Skeletal muscle tissue (tissue), 4 donors: ENCODE results near the gene ARF1. TPM values are rescaled to one million over a fixed set of nuclear protein-coding genes. Genes with fewer than 3 reads are reported as not detected.
A peak's percentile ranks its signal among the peaks of the same experiment; 100 is the strongest.
"Not testable (repeated sequence)": the region's sequence is repeated elsewhere in the genome, so short reads cannot be mapped to it uniquely, and the experiment has no call there.

Source experiments
- H3K27ac ChIP-seq: one replicate; pipeline ENCODE4 v1.7.0; 2013; ENCODE audit warnings: mild to moderate bottlenecking, low read depth, low read length, inconsistent platforms
- H3K27me3 ChIP-seq, 3 donors: one replicate each; pipeline ENCODE4 v1.7.0; 2013; ENCODE audit warnings: low read length in 3 of 3; ENCODE audit not compliant: control insufficient read depth in 3 of 3, insufficient read depth in 3 of 3
- H3K36me3 ChIP-seq, 3 donors: one replicate each; pipeline ENCODE4 v1.7.0; 2013; ENCODE audit warnings: low read length in 3 of 3; ENCODE audit not compliant: control insufficient read depth in 3 of 3, insufficient read depth in 3 of 3
- H3K4me1 ChIP-seq, 3 donors: one replicate each; pipeline ENCODE4 v1.7.0; 2013; ENCODE audit warnings: low read length in 3 of 3, mild to moderate bottlenecking in 3 of 3; ENCODE audit not compliant: control insufficient read depth in 3 of 3, insufficient read depth in 3 of 3
- H3K4me3 ChIP-seq, 3 donors: one replicate each; pipeline ENCODE4 v1.7.0; 2013; ENCODE audit warnings: low read length in 3 of 3
- H3K9ac ChIP-seq, 3 donors: one replicate each; pipeline ENCODE4 v1.7.0; 2013; ENCODE audit warnings: low read length in 3 of 3, mild to moderate bottlenecking in 3 of 3, moderate library complexity in 2 of 3, low read depth in 1 of 3
- H3K9me3 ChIP-seq, 3 donors: one replicate each; pipeline ENCODE4 v1.7.0; 2013; ENCODE audit warnings: low read length in 3 of 3; ENCODE audit not compliant: control insufficient read depth in 3 of 3
- total RNA-seq: library from RNA; depleted of rRNA; stranded (reverse); fragments of >200 nt; gene quantifications from one replicate; pipeline ENCODE4 v1.2.3, GENCODE V29; 2014
- donor health status: Osteomylitis.

ARF1 gene
- total RNA-seq, 1 donor from 2014 or later = 101 TPM

DNA sequence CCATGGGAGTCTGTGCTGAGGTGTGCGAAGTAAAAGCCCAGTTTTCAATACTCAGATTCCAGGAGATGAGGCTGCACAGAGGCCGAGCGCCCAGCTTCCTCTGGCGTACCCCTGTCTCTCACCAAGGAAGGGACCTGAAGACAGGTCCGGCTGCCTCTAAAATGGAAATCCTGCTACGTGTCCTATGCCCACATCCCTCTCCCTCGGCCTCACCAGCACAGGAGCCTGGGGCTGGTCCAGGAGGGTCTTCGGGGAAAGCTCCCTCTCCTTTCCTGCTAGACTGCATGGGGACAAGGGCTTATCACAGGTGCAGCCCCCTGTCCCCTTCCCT is 26.2 kb downstream of the ARF1 start:
- H3K9me3 ChIP-seq = no peaks in the 10 kb centered on the region
- H3K4me3 ChIP-seq = peak overlapping the region; percentile 95 to 100 (median 98)
- peak overlapping the region; percentile 96 to 99 (median 97) for H3K9ac ChIP-seq
- H3K4me1 ChIP-seq = peaks cover 31 to 41% (median 36%) of the 10 kb centered on the region in 3 donors
- H3K27ac ChIP-seq = peak overlapping the region; percentile 83
- no peaks in the 10 kb centered on the region for H3K27me3 ChIP-seq
- H3K36me3 ChIP-seq = peaks cover 16 to 22% (median 21%) of the 10 kb centered on the region in 3 donors

DNA sequence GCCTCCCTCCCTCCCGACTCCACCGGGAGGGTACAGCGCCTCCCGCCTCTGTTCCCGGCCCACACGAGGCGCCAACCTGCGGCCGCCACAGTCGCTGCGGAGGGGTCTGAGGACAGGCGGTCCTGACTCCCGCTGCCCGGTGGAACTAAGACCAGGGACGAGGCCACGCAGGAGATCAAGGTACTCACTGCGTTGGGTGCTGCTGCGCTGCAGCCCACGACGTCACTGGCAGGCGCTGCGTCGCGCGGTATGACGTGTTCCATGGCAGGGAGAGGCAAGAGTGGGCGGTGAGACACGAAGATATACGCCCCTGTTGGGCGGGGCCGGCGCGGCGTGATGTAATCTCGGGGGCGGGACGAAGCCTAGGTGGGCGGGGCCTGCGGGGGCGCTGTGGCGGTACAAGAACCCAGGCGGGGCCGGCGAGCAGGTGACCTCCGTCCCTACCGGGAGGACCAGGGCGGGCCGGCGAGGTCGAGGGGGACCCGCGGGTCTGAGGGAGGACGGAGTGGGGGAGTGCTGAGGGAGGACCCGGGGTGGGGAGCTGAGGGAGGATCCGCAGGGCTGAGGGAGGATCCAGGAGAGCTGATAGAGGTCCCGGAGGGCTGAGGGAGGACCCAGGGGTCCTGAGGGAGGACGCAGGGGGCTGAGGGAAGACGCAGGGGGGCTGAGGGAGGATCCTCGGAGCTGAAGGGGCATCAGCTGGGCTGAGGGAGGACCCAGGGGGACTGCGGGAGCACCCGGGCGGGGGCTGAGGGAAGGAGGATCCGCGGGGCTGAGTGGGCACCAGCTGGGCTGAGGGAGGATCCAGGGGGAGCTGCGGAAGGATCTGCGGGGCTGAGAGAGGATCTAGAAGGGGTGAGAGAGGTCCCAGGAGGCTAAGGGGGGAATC is 26.8 kb downstream of the ARF1 start, which contains the start of gene MRPL55:
MRPL55 (minus strand) TSS at position 227 of the 889 bp plus-strand sequence. CDS start 1,039 bp downstream, outside the sequence.
- Histone ChIP-seq H3K4me3 (peak within 1 kb of the TSS; percentile 95 to 100 (median 98)), H3K9ac (peak within 1 kb of the TSS; percentile 96 to 99 (median 97)), H3K4me1 (peaks cover 25 to 35% (median 30%) of the 10 kb centered on the region in 3 donors), H3K27me3 (no peaks in the 10 kb centered on the region), H3K9me3 (no peaks in the 10 kb centered on the region), H3K27ac (peak within 1 kb of the TSS; percentile 83), H3K36me3 (peaks cover 16 to 22% (median 21%) of the 10 kb centered on the region in 3 donors)

DNA sequence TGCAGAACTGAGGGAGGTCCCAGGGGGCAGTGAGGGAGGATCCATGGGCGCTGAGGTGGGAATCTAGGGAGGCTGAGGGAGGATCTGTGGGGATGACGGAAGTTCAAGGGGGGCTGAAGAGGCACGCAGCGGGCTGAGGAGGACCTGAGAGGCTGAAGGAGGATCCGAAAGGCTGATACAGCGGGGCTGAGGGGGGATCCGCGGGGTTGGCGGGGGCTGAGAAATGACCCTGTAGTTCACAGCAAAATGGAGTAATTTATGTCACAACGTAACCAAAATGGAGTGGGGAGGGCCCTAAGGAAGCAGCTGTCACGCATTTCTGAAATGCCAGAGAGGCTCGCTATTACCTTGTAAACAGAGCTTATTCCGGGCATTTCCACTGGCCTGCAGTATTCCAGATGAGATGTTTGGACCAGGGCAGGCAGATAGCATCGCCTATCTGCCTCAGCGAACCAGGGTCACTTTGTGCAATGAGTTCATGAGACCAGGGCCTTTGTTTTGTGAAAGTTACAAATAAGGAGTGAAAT is 27.5 kb downstream of the ARF1 start:
- H3K4me1 ChIP-seq = peaks cover 21 to 28% (median 23%) of the 10 kb centered on the region in 3 donors
- H3K27me3 ChIP-seq = no peaks in the 10 kb centered on the region
- peak overlapping the region; percentile 86 to 100 (median 88) for H3K4me3 ChIP-seq
- peak overlapping the region; percentile 83 for H3K27ac ChIP-seq
- H3K9me3 ChIP-seq = no peaks in the 10 kb centered on the region
- peaks cover 16 to 22% (median 21%) of the 10 kb centered on the region in 3 donors for H3K36me3 ChIP-seq
- peak overlapping the region; percentile 89 to 99 (median 97) for H3K9ac ChIP-seq

DNA sequence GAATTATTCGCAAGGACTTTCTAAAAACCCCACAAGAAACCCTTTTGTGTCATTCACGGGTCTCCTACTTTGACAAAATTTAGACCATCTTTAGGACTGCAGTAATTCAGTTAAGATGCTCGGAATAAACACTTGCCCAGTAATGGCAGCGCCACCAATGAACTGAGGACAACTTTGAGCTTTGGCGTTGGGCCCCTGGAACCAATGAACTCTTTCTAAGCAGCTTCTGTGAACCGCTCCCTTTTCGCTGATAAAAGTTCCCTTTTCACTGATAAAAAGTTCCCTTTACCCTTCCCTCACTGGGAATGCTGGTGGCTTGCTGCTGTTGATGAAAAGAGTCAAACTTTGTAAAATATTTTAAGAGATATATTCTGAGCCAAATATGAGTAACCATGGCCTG is 28.0 kb downstream of the ARF1 start:
- Histone ChIP-seq H3K9ac (peak overlapping the region in 1 of 3 donors; percentile 3), H3K27me3 (no peaks in the 10 kb centered on the region), H3K36me3 (peaks cover 16 to 22% (median 20%) of the 10 kb centered on the region in 3 donors), H3K4me3 (no peak overlapping the region), H3K9me3 (no peaks in the 10 kb centered on the region), H3K4me1 (peaks cover 21 to 27% (median 23%) of the 10 kb centered on the region in 3 donors), H3K27ac (no peak overlapping the region)

DNA sequence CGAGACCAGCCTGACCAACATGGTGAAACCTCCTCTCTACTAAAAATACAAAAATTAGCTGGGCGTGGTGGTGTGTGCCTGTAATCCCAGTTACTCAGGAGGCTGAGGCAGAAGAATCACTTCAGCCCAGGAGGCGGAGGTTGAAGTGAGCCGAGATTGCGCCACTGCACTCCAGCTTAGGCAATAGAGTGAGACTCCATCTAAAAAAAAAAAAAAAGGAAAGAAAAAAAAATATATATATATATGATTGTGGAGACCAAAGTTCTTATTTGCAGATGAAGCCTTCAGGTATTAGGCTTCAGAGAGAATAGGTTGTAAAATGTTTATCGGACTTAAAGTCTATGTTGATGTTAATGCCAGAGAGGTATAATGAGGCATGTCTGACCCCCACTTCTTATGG is 28.8 kb downstream of the ARF1 start:
- Histone ChIP-seq H3K4me1 (peaks cover 21 to 27% (median 23%) of the 10 kb centered on the region in 3 donors), H3K36me3 (peaks cover 9 to 16% (median 13%) of the 10 kb centered on the region in 3 donors)
- not testable (repeated sequence) for H3K9me3 ChIP-seq, H3K27me3 ChIP-seq, H3K9ac ChIP-seq, H3K4me3 ChIP-seq, H3K27ac ChIP-seq

DNA sequence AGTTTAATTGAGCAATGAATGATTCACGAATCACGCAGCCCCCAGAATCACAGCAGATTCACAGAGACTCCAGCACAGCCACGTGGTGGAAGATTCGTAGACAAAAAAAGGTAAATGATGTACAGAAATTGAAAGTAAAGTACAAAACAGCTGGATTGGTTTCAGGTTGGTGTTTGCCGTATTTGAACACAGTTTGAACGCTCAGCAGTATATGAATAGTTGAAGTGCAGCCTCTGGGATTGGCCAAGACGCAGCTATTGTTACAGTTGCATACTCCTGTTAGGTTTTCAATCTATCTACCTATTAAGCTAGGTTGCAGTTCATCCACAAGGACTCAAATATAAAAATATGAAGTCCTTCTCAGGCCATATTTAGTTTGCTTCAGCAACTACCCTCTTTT is 29.7 kb downstream of the ARF1 start:
- Histone ChIP-seq H3K27me3 (no peaks in the 10 kb centered on the region), H3K9ac (no peak overlapping the region), H3K4me1 (peaks cover 21 to 27% (median 23%) of the 10 kb centered on the region in 3 donors), H3K9me3 (no peaks in the 10 kb centered on the region), H3K36me3 (peaks cover 4 to 9% (median 8%) of the 10 kb centered on the region in 3 donors), H3K27ac (no peak overlapping the region), H3K4me3 (no peak overlapping the region)

DNA sequence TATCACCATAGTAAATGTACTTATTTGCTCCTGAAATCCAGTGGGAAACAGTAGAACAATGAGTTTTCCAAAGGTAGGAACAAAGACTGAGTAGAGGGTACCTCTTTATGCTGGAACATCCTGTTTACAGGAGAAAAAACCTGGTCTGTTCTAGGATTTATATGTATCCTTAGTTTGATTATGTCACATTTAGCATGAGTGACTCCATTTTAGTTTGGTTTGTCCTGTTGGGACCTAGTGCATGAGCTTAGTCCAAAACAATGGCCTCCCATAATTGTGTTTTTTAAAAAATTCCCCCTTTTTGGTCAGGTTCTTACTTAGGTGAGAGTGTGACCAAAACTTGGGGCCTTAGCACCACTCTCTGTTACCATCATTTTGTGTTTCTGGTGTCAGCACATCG is 30.1 kb downstream of the ARF1 start:
- Histone ChIP-seq H3K4me1 (peaks cover 19 to 24% (median 22%) of the 10 kb centered on the region in 3 donors), H3K9me3 (no peaks in the 10 kb centered on the region), H3K36me3 (peaks cover 2 to 4% (median 4%) of the 10 kb centered on the region in 3 donors), H3K27me3 (no peaks in the 10 kb centered on the region), H3K4me3 (no peak overlapping the region), H3K27ac (no peak overlapping the region), H3K9ac (no peak overlapping the region)

DNA sequence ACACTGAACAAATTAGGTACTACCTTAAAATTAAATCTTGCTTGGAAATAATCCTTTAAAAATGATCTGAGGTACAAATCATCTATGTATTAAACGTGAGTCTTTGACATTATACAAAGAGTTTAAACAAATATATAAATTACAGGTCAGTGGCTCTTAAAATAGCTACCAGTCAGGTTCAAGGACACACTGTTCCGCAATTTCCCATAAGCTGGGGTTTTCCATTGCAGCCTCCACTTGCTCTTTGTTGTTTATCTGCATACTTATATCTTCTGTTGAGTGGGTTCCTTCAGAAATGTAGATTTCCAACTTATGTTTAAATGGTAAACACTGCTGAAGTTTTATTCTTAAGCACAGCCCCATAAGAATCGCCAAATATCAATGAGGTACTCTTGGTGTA is 32.3 kb downstream of the ARF1 start:
- H3K4me1 ChIP-seq = peaks cover 4 to 5% (median 4%) of the 10 kb centered on the region in 3 donors
- no peaks in the 10 kb centered on the region for H3K9me3 ChIP-seq
- H3K36me3 ChIP-seq = no peaks in the 10 kb centered on the region
- no peak overlapping the region for H3K27ac ChIP-seq
- no peak overlapping the region for H3K9ac ChIP-seq
- H3K4me3 ChIP-seq = no peak overlapping the region
- no peaks in the 10 kb centered on the region for H3K27me3 ChIP-seq

DNA sequence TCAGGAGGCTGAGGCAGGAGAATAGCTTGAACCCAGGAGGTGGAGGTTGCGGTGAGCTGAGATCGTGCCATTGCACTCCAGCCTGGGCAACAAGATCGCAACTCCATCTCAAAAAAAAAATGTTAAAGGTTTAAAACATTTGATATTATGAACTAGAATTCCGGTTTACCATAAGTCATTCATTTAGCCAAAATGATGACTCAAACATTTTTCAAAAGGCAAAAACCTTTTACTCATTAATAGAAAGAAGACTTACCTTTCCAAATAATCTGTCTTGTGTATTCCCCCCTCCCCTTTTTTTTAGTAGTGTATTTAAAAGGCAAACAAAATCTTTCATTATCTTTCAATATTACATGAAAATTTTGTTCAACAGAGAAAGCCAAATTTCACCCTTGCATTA is 34.8 kb downstream of the ARF1 start:
- no peak overlapping the region for H3K9ac ChIP-seq
- no peaks in the 10 kb centered on the region for H3K27me3 ChIP-seq
- no peaks in the 10 kb centered on the region for H3K4me1 ChIP-seq
- no peaks in the 10 kb centered on the region for H3K9me3 ChIP-seq
- no peaks in the 10 kb centered on the region for H3K36me3 ChIP-seq
- no peak overlapping the region for H3K4me3 ChIP-seq
- H3K27ac ChIP-seq = no peak overlapping the region

DNA sequence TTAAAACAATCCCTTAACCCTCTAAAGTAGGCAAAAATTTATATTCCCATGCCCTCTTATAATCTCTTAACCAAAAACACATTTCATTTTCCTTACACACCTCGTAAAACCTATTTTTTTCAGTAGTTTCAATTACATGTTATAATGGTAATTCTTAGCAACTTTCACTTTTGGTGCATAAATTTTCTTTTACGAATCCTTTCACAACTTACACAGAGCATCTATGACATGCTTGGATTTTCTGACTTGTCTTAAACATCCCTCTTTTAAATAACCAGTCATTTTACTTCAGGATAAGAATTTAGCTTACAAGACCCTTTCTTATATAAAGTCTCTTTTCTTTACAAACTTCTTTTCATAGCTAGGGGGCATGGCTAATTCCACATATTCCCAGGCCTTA is 35.5 kb downstream of the ARF1 start:
- H3K27ac ChIP-seq = no peak overlapping the region
- H3K4me1 ChIP-seq = no peaks in the 10 kb centered on the region
- no peak overlapping the region for H3K9ac ChIP-seq
- H3K9me3 ChIP-seq = no peaks in the 10 kb centered on the region
- no peaks in the 10 kb centered on the region for H3K27me3 ChIP-seq
- no peaks in the 10 kb centered on the region for H3K36me3 ChIP-seq
- no peak overlapping the region for H3K4me3 ChIP-seq
